ENCODE data around the gene ABCG1.

Gene ABCG1

DNA sequence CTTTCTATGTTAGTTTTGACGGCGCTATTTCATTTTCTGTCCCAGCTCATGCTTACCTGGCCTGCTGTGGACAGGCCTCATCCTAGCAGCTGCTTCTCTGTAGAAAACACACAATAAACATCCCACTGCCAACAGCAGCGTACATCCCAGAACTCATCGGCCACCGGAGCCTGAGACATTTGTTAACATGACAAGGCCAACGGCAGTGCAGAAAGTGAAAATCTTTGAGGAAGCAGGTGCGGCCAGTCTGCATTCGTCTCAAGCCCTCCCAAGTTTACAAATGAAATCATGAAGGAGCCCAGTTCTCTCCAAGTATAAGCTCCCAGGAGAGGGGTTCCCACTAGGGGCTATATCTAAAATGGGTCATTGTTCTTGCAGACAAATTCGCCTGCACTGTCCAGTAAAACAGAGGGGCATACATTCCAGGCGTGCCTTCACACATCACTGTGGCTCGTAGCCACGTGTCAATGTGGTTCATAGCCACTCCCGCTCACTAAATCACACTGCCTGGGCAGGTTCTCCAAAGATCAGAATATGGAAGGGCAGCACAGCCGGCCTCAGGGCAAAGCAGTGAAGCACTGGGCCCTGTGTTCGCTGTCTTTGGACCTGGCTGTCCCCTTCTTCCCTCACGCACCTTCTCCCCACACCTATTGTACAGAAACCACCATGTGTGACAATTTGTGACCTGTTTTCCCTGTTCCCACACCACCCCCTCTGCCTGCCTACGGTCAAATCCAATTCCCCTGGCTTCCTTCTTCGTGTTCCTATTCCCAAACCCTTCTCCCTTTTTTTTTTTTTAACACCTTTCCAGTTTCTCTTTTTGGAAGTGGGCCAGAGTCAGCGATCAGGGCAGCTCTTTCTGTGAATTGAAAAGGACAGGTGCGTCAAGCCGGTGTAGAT is 27.0 kb upstream of the ABCG1 start:
- DNase-seq (ENCODE audit: low spot score), result no peak

DNA sequence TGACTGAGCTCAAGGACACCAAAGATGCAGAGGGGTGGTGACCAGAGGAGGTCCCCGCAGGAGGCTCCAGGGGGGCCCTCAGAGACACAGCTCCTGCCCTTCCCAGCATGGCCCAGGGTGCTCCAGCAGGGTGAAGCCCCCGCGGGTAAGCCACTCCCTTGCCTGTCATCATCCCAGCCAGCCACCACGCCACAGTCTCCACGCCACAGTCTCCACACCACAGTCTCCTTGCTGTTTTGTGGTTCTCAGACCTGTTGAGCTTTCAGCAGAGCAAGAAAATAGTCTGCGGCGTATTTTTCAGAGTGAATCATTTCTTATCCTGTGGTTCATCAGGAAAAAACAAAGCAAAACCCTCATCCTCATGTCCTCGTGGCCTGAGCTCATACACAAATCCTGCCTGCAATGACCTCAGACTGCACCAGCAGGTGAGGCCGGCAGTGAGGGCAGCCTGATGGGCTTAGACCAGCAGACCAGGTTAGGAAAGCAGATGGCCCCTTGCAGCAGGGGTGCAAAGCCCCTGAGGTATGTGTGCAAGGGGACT is 25.7 kb upstream of the ABCG1 start:
- peak; percentile 52 for DNase-seq (ENCODE audit: low spot score)

DNA sequence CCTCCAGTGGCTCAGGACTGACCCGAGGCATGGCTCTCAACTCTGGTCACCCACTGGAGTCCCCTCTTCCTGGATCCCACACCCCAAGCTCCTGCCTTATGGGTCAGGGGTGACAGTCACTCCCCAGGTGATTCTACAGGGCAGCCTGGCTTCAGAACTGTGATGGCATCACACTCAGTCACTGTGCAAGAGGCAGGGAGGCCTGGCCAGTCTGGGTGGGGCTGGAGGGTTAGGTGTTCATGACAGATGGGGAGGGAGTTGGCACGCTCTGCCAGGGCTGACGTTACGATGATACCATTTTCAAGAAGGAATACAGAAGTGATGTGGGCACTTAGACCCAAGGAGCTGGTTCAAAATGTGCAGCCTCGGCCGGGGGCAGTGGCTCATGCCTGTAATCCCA is 25.2 kb upstream of the ABCG1 start:
- no peak for DNase-seq (ENCODE audit: low spot score)

DNA sequence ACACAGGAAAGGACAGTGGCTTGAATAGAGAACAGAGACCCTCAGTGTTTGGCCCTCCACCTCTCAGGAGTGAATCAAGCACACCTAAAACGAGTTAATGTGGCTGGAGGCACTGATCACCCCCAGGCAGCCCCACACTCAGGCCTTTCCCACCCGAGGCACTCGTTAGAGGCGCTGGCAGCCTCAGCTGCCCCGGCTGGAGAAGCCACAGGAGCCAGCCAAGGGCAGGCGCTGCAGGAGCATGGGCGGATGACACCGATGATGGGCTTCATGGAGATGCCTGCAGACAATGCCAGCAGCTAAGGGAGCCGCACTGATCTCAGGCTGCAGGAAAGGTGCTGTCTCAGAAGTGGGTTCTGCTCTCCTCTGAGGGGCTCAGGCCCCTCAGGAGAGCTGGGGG is 24.1 kb upstream of the ABCG1 start:
- no peak for DNase-seq (ENCODE audit: low spot score)

DNA sequence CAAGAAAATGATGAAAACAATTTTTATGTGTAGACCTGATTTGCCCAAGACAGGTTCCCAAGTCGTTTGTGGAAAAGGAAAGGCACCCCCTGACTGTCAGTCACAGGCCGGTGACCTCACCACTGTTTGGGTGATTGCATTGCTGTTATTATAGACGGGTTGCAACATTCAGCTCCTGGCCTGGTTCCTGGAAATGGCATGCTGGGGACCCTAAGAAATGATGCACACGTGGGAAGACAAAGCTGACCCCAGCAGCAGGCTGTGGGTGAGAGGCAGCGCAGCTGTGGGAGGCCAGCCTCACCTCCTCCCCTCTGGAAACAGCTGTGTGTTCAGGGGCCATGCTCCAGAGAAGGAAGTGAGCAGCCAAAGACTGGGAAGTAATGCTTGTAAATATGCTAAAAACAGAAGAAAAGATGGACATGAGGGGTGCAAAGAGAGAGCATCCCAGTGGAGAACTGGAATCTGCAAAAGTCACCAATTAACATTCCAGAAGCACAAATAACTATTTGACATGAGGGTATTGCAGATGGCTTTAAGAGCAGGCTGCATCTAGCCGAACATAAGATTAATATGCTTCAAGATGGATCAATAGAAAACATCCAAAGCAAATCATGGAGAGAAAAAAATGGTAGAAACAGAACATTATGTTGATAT is 23.4 kb upstream of the ABCG1 start:
- no peak for DNase-seq (ENCODE audit: low spot score)

DNA sequence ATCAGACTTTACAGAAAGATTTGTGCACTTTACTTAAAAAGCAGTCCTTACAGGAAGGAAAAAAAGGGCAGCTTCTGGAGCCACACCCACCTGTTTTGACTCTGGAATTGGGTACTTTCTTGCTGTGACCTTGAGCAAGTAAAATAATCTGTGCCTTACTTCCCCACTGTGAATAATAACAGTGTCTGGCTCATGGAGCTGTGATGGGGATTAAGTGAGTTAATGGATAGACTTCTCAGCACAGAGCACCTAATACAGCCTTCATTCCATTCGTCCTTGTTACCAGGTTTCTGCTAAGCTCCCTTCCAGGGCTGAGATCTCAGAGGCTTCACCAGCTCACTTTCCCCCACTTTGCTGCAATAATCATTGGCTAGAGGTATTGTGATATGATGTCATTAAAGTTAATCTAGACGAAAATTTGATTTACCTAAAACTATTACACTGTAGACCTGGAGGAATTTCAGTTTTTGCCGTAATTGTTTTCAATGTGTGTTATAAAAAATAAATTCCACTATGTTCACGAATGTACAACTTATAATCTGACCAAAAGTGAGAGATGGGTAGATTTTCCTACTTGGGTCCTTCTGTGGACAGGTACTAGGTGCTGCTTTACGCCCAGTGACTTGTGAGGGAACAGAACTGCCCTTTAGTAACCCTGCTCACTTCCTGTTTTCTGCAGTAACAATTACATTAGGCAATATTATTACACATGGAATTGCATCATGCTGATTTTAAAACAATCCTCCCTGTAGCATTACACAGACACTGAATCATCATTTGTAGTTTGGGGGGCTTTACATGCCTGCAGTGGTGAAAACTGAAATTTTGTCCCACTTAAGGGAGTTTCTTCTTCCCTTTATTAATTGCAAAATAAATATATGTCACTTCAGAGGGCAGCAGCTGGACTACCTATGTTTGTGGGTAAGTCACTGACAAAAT is 19.7 kb upstream of the ABCG1 start:
- peak; percentile 60 for DNase-seq (ENCODE audit: low spot score)

DNA sequence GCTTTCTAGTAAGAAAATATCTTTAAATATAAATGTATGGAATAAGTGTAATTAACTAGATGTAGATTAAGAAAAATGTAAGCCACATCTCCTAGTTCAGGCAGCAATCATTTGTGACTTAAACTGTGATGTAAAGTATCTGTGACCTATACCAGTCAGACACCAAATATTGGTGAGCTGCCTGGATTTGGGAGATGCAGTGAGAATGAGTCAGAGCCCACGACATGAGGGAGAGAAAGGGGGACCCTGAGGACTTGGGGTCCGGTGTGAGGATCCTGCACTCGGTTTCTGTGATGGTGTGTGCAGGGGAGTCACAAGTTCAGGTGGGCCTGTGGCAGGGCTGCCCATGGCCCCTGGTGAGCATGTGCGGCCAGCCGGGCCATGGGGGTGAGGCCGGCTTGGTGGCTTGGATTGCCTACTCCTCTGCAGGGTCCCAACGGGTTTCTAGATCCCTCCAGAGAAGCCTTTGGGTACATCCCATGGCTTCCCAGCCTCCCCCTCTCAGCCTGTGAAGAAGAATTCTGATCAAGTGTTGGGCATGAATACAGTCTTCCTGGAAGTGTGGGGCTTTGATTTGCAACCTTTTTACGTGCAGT is 19.0 kb upstream of the ABCG1 start:
- no peak for DNase-seq (ENCODE audit: low spot score)

DNA sequence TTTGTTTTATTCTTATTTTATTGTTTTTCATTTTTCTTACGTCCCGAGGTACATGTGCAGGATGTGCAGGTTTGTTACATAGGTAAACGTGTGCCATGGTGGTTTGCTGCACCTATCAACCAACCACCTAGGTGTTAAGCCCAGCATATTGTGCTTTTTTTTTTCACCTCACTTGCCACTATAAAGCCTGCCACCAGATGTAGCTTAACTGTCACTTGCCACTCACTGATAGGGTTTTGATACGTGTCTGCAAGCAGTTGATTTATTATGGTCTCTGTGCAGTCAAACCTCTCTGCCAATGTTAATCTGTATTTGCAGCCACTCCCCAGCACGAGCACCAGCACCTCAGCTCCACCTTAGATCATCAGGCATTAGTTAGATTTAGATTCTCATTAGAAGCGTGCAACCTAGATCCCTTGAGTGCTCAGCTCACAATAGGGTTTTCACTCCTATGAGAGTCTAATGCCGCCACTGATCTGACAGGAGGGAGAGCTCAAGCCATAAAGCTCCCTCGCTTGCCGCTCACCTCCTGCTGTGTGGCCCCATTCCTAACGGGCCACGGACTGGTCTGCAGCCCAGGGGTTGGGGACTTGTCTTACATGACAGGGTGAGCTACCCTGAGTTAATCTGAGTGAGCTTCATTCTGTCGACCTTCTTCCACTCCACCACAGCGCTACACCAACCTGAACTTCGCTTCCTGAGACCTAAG is 17.9 kb upstream of the ABCG1 start:
- no peak for DNase-seq (ENCODE audit: low spot score)

DNA sequence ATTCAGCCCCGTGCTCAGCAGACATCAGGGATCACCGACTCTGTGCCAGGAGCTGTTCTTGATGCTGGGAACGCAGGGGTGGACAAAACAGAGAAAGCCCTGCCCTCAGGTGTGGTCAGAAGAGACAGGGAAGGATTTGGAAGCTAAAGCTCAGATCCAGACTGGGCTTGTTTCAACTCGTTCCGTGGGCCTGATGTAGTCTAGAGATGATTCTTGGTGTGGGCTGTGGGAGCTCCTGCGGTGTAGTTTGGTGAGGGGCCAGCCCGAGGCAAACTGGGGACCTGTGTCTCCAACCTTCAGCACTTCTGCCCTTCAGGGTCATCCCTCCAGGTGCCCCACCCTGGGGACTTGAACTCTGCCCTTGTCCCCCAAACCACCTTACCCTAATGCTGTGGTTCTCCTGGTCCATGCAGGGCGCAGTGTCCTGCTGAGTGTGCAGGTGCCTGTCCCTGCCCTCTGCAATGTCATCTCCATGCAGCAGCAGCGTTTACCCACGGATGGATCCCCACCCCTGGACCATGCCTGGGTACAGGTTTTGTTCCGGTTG is 17.3 kb upstream of the ABCG1 start:
- DNase-seq (ENCODE audit: low spot score), result no peak

DNA sequence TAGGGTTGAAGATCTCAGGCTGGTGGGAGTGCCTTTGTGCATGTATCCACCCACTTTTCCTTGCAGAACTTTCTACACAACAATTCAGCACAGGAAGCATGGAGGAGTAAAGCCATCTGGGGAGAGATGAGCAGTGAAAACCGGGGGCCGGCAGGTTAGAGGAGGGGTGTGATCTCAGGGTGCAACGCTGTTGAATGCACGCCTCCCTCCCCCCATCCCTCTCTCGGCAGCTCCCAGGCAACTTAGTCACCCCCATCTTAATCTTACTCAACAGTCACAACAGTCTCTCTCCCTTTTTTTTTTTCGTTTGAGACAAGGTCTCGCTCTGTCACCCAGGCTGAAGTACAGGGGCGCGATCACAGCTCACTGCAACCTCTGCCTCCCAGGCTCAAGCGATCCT is 16.6 kb upstream of the ABCG1 start:
- DNase-seq (ENCODE audit: low spot score), result no peak

DNA sequence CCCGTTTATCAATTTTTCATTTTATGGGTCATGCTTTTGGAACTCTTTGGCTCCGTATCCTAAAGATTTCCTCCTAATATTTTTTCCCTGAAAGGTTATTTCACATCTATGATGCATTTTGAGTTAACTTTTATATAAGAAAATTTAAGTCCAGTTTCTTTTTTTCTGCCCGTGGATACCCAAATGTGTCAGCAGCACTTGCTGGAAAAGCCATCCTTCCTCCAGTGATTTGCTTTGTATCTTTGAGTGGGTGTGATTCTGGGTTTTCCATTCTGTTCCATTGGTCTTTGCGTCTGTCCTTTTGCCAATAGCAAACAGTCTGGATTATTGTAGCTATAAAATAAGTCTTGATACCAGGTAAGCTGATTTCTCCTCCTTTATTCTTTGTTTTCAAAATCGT is 15.6 kb upstream of the ABCG1 start:
- DNase-seq (ENCODE audit: low spot score), result no peak

DNA sequence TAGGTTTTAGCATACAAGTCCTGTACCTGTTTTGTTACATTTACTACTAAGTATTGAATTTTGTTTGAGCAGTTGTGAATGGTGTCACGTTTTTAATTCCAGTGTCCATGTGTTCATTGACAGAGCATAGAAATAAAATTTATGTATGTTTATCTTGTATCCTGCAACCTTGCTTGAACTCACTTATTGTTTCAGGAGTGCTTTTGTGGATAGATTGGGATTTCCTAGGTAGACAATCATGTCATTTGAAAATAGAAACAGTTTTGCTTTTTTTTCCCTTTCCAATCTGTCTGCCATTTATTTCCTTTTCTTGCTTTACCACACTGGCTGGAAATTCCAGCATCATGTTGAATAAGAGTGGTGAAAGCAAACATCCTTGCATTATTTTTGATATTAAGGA is 15.0 kb upstream of the ABCG1 start:
- no peak for DNase-seq (ENCODE audit: low spot score)

DNA sequence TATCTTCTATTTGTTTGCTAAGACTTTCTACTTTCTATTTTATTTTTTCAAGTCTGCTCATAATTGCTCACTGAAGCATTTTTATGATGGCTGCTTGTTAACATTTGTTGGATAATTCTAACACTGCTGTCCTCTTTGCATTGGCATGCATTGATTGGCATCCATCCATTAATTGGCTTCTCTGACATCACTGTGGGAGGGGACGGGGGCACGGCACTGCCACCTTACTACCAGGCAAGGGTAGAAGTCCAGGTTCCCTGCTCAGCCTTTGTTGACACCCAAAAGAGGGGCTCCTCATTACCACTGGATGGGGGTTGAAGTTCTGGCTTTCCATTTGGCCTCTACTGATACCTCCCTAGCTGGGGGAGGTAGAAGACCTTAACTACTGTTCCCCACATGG is 11.5 kb upstream of the ABCG1 start:
- DNase-seq (ENCODE audit: low spot score), result no peak

DNA sequence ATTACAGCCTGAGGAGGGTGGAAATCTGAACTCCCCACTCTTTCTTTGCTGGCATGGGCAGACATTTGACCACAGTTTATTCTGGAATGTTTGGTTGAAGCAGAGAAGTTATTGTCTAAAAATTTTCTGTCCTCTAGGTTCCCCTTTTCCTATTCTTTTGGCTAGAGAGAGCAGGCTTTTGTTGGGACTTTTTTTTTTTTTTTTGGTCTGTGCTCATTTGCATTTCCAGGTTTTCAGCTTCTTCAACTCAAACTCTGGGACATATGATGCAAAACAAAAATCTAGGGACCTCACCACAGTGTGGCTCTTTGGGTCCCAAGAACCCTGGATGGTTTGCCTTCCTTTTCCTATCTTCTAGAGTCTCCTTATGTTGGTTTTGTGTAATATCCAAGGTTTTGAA is 10.9 kb upstream of the ABCG1 start:
- DNase-seq (ENCODE audit: low spot score), result no peak

DNA sequence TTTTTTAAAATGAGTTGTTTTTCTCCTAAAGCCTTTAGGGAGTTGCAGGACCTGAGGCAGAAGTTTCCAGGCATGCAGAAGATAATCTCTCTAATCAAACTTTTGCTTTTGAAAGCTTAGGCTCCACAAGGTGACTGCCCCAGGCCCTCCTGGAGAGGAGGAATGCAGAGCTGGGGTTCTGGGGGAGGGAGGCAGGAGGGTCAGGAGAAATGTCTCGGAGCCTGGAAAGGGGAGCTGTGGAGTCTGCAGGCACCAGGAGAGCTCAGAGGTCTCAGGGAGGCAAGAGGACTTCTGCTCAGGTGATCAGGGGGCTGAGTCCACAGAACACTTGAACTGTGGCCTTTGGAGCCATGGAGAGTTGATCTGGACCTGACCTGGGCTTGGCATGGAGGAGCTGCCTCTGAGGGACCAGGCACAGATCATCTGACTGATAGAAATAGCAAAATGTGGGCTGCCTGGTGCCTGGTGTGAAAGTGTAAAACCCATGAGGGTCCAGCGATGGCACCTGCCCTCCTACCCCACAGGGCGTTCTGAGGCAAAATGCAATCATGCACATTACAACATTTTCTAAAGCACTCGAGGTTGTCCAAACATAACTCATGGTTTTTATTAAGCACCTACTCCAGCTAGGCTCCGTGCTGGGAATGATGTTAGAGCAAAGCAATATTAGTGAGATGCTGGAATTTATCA is 10.0 kb upstream of the ABCG1 start:
- DNase-seq (ENCODE audit: low spot score), result no peak

DNA sequence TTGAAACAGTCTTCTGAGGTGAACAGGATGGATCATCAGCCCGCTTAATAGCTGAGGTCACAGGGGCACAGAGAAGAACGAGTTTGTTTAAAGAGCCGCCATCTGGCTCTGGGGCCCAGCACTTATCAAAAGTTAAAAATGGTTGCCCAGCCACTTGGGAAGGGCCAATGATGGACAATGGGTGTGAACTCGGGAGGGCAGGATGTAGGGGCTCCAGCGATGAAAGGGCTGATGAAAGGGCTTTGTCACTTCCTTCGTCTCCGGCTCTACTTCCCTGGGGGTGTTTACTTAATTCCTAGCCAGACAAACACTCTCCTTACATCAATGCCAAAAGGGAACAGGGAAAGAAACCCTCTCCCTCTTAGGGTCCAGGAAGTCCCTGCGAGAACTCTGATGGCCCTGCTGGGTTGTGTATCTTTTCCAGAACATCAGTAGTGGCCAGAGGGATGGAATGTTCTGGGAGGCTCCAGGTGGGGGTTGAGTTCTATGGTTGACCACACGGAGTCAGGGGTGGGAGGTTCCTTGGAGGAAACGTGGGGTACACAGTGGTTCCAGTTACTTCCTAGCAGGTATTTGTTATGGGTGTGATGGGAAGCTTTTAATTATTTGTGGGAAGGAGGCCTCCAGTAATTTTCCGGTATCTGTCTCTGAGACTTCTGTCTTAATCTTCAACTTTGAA is 9.0 kb upstream of the ABCG1 start:
- DNase-seq (ENCODE audit: low spot score), result peak; percentile 83

DNA sequence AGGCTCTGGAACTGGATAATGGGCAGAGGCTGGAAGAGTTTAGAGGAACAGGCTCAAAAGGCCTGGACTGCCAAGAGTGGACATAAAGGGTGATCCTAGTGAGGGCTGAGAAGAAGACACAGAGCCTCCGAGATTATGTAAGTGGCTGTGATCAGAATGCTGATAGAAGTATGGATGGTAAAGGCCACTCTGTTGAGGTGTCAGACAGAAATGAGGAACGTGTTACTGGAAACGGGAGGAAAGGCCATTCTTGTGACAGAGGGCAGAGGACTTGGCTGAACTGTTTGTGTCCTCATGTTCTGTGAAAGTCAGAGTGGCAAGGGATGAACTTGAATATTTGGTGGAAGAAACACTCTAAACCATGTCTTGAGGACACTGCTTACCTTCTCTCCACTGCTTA is 6.7 kb upstream of the ABCG1 start:
- no peak for DNase-seq (ENCODE audit: low spot score)

DNA sequence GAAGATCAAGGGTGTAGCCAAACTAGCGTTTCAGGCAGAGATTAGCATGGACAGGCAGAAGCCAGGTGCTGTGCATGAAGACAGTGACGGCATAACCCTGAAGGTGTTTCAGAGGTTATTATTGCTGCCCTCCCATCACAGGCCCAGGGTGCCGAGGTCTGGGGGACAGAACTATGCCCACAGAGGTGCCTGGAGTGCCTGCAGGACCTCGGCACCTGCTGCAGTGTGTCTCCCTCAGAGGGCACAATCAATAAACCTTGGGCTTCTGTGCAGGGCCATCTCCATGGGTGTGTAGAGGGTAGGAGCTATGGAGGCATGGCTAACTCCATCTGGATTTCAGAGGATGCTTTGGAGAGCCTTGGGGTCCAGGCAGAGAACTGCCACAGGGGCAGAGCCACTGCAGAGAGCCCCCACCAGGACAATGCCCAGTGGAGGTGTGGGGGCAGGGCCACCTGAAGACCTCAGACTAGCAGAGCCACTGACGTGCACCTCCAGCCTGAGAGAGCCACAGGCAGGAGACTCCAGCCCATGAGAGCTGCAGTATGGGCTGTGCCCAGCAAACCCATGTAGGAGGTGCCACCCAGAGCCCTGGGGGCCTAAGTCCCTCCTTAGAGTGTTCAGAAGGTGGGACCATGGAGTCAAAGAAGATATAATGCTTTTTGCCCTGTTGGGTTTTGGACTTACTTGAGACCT is 5.7 kb upstream of the ABCG1 start:
- DNase-seq (ENCODE audit: low spot score), result no peak

DNA sequence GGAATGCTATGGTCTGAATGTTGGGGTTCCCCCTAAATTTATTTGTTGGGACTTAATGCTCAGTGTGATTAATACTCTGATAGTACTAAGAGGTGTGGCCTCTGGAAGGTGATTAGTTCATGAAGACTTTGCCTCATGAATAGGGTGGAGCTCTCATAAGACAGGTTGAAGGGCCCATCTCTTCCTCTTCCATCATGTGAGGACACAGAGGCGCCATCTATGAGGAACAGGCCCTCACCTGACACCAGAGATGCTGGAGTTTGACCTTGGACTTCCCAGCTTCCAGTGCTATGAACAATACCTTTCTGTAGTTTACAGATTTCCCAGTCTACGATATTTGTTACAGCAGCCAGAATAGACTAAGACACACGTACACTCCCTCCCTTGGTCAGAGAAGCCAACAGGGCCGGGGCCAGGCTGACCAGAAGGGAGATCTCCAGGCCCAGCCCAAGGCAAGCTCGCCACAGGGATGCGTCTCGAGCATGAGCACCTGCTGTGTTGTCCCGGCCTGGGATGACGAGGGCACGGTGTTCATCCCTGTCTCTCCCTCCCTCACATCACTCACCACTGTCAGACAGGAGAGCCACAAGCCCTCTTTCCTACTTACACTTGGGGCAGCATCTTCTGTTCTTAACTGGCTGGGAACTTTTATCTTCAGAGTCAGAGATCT is 4.7 kb upstream of the ABCG1 start:
- no peak for DNase-seq (ENCODE audit: low spot score)
